Measurements from ENCODE around the gene KAZN.

DNA sequence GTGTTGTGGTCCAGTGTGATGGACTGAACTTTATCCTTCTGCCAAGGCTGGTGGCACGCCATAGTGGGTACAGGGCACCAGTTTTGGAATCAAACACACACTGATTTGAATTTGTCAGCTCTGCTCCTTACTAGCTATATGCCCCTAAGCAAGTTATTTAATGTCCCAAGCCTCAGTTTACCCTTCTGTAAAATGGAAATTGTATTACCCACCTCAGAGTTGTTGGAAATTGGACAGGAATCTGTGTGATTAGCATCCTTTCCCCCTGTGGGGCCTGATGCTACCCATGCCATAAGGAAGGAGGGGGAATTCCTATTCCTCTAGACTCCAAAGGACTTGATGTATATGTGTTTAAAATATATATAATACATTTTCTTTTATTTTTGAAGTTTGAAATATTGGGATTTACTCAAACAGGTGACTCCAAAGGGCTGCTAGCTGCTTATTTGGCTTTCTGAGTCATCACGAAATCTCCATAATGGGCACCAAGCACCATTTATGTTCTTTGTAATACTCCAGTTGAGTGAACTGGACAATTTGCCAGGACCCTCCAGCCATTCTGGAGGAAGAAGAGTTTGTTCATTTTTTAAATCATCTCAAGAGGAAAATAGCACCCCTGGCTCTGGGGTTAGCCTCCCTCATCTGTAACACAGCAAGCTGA is 330.5 kb downstream of the KAZN start:
- TF ChIP-seq, protein P1, sequence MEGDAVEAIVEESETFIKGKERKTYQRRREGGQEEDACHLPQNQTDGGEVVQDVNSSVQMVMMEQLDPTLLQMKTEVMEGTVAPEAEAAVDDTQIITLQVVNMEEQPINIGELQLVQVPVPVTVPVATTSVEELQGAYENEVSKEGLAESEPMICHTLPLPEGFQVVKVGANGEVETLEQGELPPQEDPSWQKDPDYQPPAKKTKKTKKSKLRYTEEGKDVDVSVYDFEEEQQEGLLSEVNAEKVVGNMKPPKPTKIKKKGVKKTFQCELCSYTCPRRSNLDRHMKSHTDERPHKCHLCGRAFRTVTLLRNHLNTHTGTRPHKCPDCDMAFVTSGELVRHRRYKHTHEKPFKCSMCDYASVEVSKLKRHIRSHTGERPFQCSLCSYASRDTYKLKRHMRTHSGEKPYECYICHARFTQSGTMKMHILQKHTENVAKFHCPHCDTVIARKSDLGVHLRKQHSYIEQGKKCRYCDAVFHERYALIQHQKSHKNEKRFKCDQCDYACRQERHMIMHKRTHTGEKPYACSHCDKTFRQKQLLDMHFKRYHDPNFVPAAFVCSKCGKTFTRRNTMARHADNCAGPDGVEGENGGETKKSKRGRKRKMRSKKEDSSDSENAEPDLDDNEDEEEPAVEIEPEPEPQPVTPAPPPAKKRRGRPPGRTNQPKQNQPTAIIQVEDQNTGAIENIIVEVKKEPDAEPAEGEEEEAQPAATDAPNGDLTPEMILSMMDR (IDR thresholded peaks at IDR 0.05): no peak
- no peak for TF ChIP-seq POLR2A (IDR thresholded peaks at IDR 0.05)
